GM13976 (cell line): Measurements from ENCODE around the gene CADM2.

Source experiments
- DNase-seq: peaks from one replicate; pipeline ENCODE4 v3.0.0; 2012; ENCODE audit warnings: low spot score
- in situ Hi-C: fragments of 300-500 bp; cut with MboI; formaldehyde crosslinking; loops from one replicate; pipeline ENCODE4 v1.12.0; 2022; ENCODE audit warnings: low sequenced_read_pairs, mixed read lengths, inconsistent platforms; ENCODE audit not compliant: unreplicated experiment
- TF ChIP-seq, protein P1 (sequence below): IDR thresholded peaks from 2 replicates; pipeline ENCODE4 v1.5.1; 2012; ENCODE audit warnings: borderline replicate concordance, mild to moderate bottlenecking; ENCODE audit not compliant: insufficient read depth; ENCODE audit errors: extremely low read depth, missing control alignments, control extremely low read depth

Gene CADM2

DNA sequence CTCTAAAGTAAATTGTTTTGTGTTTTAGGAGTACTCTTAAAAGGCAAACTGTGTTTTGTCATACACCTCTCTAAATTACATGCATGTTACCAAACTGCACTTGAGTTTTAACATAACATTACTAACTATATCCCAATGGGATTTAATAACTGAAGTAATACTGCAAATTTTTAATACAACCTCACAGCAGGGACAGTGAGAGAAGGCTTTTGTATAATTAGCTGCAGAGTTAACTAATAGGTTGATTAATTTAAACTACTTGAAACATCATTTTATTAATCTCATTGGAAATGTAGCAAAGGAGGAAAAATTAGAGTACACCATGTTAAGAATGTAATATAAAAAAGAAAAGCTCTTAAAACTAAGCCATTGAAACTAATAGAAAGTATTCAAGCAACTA lies 417.3 kb downstream of the CADM2 start:
- no peak for DNase-seq
- TF ChIP-seq, protein P1, sequence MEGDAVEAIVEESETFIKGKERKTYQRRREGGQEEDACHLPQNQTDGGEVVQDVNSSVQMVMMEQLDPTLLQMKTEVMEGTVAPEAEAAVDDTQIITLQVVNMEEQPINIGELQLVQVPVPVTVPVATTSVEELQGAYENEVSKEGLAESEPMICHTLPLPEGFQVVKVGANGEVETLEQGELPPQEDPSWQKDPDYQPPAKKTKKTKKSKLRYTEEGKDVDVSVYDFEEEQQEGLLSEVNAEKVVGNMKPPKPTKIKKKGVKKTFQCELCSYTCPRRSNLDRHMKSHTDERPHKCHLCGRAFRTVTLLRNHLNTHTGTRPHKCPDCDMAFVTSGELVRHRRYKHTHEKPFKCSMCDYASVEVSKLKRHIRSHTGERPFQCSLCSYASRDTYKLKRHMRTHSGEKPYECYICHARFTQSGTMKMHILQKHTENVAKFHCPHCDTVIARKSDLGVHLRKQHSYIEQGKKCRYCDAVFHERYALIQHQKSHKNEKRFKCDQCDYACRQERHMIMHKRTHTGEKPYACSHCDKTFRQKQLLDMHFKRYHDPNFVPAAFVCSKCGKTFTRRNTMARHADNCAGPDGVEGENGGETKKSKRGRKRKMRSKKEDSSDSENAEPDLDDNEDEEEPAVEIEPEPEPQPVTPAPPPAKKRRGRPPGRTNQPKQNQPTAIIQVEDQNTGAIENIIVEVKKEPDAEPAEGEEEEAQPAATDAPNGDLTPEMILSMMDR, result no peak
- in situ Hi-C loops, result no loop called here

DNA sequence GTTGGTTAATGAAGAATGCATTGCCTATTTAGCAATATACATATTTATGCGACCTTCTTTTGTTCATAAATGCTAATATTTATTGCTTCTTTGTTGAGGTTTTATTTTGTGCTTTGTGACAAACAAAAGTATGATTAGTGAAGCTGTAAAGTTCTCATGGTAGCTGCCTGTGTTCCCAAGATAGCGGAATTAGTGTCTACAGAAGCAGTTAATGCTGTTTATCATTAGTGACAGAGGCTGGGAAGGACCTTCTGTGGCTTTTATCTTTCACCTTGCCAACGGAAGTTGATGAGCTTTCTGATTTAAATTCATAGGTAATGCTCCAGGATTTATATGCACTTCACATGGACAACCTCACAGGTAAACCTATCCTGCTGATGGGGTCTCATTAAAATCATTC lies 418.3 kb downstream of the CADM2 start:
- TF ChIP-seq, protein P1, result no peak
- DNase-seq, result no peak
- in situ Hi-C loops, result no loop called here

DNA sequence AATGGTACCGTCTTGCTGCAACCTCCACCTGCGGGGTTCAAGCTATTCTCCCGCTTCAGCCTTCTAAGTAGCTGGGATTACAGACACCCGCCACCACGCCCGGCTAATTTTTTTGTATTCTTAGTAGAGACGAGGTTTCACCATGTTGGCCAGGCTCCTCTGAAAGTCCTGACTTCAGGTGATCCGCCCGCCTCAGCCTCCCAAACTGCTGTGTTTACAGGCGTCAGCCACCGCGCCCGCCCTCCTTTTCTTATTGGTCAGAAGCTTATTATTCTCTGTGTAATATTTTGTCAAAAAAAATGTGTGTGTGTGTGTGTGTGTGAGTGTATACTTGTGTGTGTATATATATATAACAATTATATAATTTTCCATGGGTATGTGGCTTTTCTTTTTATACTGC lies 425.6 kb downstream of the CADM2 start:
- in situ Hi-C loops, result no loop called here
- TF ChIP-seq, protein P1, result no peak
- DNase-seq, result no peak

DNA sequence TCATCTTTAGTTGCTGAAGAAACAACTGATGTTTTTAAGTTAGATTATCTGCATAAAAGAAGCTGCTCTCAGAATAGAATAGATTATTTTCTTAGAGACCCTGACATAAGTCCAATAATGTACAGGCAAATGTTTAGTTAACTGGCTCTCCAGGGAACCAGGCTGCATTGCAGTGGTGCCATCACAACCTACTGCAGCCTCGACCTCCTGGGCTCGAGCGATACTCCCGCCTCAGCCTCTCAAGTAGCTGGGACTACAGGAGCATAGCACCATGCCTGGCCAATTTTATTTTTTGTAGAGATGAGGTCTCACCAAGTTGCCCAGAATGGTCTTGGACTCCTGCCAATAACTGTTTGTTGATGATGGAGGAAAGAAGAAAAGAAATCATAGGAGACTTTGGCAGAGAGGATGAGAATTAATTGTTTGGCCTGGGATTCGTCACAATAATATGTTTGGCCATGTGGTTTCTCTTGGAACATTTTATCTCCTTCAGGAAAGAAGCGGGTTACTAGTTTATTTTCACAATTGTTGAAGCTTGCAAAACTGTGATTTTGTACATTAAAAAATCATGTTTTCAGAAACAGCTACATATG lies 429.2 kb downstream of the CADM2 start:
- TF ChIP-seq, protein P1, result no peak

DNA sequence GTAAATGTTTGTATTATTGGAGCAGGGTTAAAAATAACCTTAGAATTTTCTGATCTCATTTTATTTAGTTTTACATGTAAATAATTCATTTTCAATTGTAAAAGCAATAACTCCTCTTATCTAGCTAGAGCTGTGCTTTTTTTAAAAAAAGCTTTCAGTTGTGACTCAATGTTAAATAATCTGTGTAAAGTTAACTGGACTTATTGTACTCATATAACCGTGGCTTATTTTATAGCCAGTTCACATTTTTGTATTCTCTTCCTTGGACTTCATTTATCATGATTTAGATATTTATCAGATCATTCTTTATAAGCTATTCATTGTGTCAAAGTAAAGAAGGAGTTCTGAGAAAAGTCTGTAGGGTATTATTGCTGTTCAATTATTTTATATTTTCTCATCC lies 435.6 kb downstream of the CADM2 start:
- no peak for DNase-seq
- TF ChIP-seq, protein P1, result no peak
- in situ Hi-C loops, result no loop called here

More for the DNA sequence above, 429.2 kb downstream of the CADM2 start:
- DNase-seq, result no peak
- in situ Hi-C loops, result no loop called here

- DNase-seq, result no peak
- TF ChIP-seq, protein P1, result no peak
- in situ Hi-C loops, result no loop called here
Measured at GRCh38 chr3:85397434-85397833, 438.6 kb downstream of the CADM2 start.
